HCT116 (cell line): ENCODE results near the gene PRSS33. TPM values are rescaled to one million over a fixed set of nuclear protein-coding genes. Genes with fewer than 3 reads are reported as not detected.

Experiments used
- ATAC-seq: fragments of 200-7000 bp; cut with Tn5 transposase; 2 replicates; pipeline ENCODE4 v1.9.1; 2020; ENCODE audit warnings: mild to moderate bottlenecking, moderate library complexity
- BruUV-seq: library from RNA; stranded (reverse); fragments of 400-500 nt; replicated peaks from 2 replicates; lab custom pipeline; 2021; lab: Mats Ljungman, UMichigan
- CTCF ChIA-PET: fragments of 300-600 bp; sonication (Branson Sonifier 250); formaldehyde crosslinking; loops from one replicate; lab custom pipeline; 2021; ENCODE audit warnings: antibody characterized with exemption; lab: Charles Lee
- POLR2A ChIA-PET: fragments of 300-600, 350-600 bp; sonication (Branson Sonifier 250); formaldehyde crosslinking; loops from one replicate; lab custom pipeline; 2021; ENCODE audit warnings: antibody characterized with exemption; lab: Charles Lee
- RAD21 ChIA-PET, 2 experiments: fragments of 300-600 bp; sonication (Branson Sonifier 250); formaldehyde crosslinking; loops; one replicate each; lab custom pipeline; 2023; ENCODE audit warnings: low total read pairs in 2 of 2; ENCODE audit not compliant: uncharacterized antibody in 2 of 2, unreplicated experiment in 2 of 2, low non-redundant PET in 1 of 2; lab: Charles Lee
- DNase-seq: peaks from one replicate; pipeline ENCODE4 v3.0.0-alpha.2; 2010; ENCODE audit warnings: low read depth, low spot score
- H2AFZ ChIP-seq: fragments of 200-600 bp; shearing (Covaris generic), sonication (generic); 2 replicates; pipeline ENCODE4 v1.6.1; 2017; ENCODE audit warnings: low read depth, mixed run types, mixed read lengths, antibody characterized with exemption, low read length; ENCODE audit not compliant: poor library complexity, severe bottlenecking
- H3K27ac ChIP-seq: 2 replicates; pipeline ENCODE4 v1.5.1; 2012; ENCODE audit warnings: low read depth, low read length
- H3K27me3 ChIP-seq: fragments of 200-600 bp; sonication (generic); 2 replicates; pipeline ENCODE4 v1.6.1; 2016; ENCODE audit warnings: mixed run types, low read length, mixed read lengths; ENCODE audit not compliant: insufficient read depth
- H3K36me3 ChIP-seq, 2 experiments: fragments of 200-500 bp in 1 of 2; fragments of 200-600 bp in 1 of 2; sonication (Bioruptor generic) in 1 of 2; sonication (generic) in 1 of 2; 2 replicates each; pipeline versions ENCODE4 v1.5.1 to v1.6.1; 2014 to 2016; ENCODE audit warnings: low read length in 2 of 2, inconsistent platforms in 1 of 2, mixed read lengths in 1 of 2, mixed run types in 1 of 2; ENCODE audit not compliant: insufficient read depth in 2 of 2, control insufficient read depth in 1 of 2
- H3K4me1 ChIP-seq, 2 experiments: fragments of 200-600 bp in 1 of 2; sonication (generic) in 1 of 2; 2 replicates each; pipeline versions ENCODE4 v1.5.1 to v1.6.1; 2012 to 2017; ENCODE audit warnings: low read length in 2 of 2, inconsistent platforms in 1 of 2, mild to moderate bottlenecking in 1 of 2, mixed read lengths in 1 of 2, mixed run types in 1 of 2, moderate library complexity in 1 of 2; ENCODE audit not compliant: insufficient read depth in 2 of 2, control insufficient read depth in 1 of 2
- H3K4me2 ChIP-seq: fragments of 200-600 bp; sonication (generic); 2 replicates; pipeline ENCODE4 v1.6.1; 2017; ENCODE audit warnings: mixed run types, low read length, mixed read lengths
- H3K4me3 ChIP-seq, 2 experiments: fragments of 200-600 bp in 1 of 2; sonication (generic) in 1 of 2; replicated peaks in 1 of 2; 2 replicates each; pipeline ENCODE4 v1.5.1; 2011 to 2016; ENCODE audit warnings: low read length in 2 of 2, control low read depth in 1 of 2, low read depth in 1 of 2, mild to moderate bottlenecking in 1 of 2, mixed read lengths in 1 of 2, mixed run types in 1 of 2
- H3K79me2 ChIP-seq: fragments of 200-600 bp; sonication (generic); 2 replicates; pipeline ENCODE4 v1.6.1; 2017; ENCODE audit warnings: mild to moderate bottlenecking, mixed run types, low read length, moderate library complexity, mixed read lengths; ENCODE audit not compliant: insufficient read depth
- H3K9ac ChIP-seq: fragments of 200-600 bp; sonication (generic); 2 replicates; pipeline ENCODE4 v1.6.1; 2016; ENCODE audit warnings: low read length, mixed read lengths
- H3K9me2 ChIP-seq: fragments of 200-600 bp; sonication (generic), shearing (Covaris generic); 2 replicates; pipeline ENCODE4 v1.6.1; 2017; ENCODE audit warnings: mixed run types, mild to moderate bottlenecking, moderate library complexity; ENCODE audit not compliant: insufficient read depth
- H3K9me3 ChIP-seq, 2 experiments: fragments of 200-500 bp in 1 of 2; fragments of 200-600 bp in 1 of 2; sonication (Bioruptor generic) in 1 of 2; sonication (generic) in 1 of 2; 2 replicates each; pipeline ENCODE4 v1.6.1; 2014 to 2017; ENCODE audit warnings: low read length in 2 of 2, mixed read lengths in 2 of 2, inconsistent platforms in 1 of 2, low read depth in 1 of 2, mild to moderate bottlenecking in 1 of 2, mixed run types in 1 of 2, moderate library complexity in 1 of 2; ENCODE audit not compliant: control insufficient read depth in 1 of 2, insufficient read depth in 1 of 2
- H4K20me1 ChIP-seq: fragments of 200-600 bp; sonication (generic), shearing (Covaris generic); 2 replicates; pipeline ENCODE4 v1.6.1; 2017; ENCODE audit warnings: mixed run types, mild to moderate bottlenecking, moderate library complexity; ENCODE audit not compliant: insufficient read depth
- ATF3 ChIP-seq: IDR thresholded peaks from 2 replicates; pipeline ENCODE4 v1.6.1; 2012
- CTCF ChIP-seq, 3 experiments: fragments of 200-600 bp in 1 of 3; sonication (generic) in 1 of 3; IDR thresholded peaks in 2 of 3; conservative IDR thresholded peaks in 1 of 3; 2 replicates each; pipeline ENCODE4 v1.5.1; 2012 to 2017; ENCODE audit warnings: low read depth in 2 of 3, low read length in 2 of 3, antibody characterized with exemption in 1 of 3, borderline replicate concordance in 1 of 3, control low read depth in 1 of 3, mild to moderate bottlenecking in 1 of 3, mixed read lengths in 1 of 3, mixed run types in 1 of 3, moderate library complexity in 1 of 3; ENCODE audit not compliant: insufficient read depth in 1 of 3
- EGR1 ChIP-seq: IDR thresholded peaks from 2 replicates; pipeline ENCODE4 v1.6.1; 2012; ENCODE audit warnings: low read depth
- ELF1 ChIP-seq: IDR thresholded peaks from 2 replicates; pipeline ENCODE4 v1.6.1; 2012; ENCODE audit warnings: low read depth, borderline replicate concordance
- EZH2 ChIP-seq: fragments of 200-600 bp; sonication (generic); IDR thresholded peaks from 2 replicates; pipeline ENCODE4 v1.6.1; 2017; ENCODE audit warnings: antibody characterized with exemption, mixed run types
- FOSL1 ChIP-seq: IDR thresholded peaks from 2 replicates; pipeline ENCODE4 v1.6.1; 2012; ENCODE audit warnings: low read depth
- JUND ChIP-seq: IDR thresholded peaks from 2 replicates; pipeline ENCODE4 v1.6.1; 2012
- POLR2A ChIP-seq: IDR thresholded peaks from 2 replicates; pipeline ENCODE4 v1.7.0; 2011; ENCODE audit warnings: borderline replicate concordance; ENCODE audit not compliant: insufficient read depth, insufficient read length; ENCODE audit errors: extremely low read depth
- POLR2AphosphoS5 ChIP-seq: IDR thresholded peaks from 2 replicates; pipeline ENCODE4 v1.6.1; 2011; ENCODE audit warnings: mild to moderate bottlenecking, low read depth, low read length, moderate library complexity
- RAD21 ChIP-seq: IDR thresholded peaks from 2 replicates; pipeline ENCODE4 v1.6.1; 2012; ENCODE audit warnings: low read depth, mild to moderate bottlenecking
- REST ChIP-seq: IDR thresholded peaks from 2 replicates; pipeline ENCODE4 v1.6.1; 2012; ENCODE audit warnings: low read depth
- SP1 ChIP-seq: IDR thresholded peaks from 2 replicates; pipeline ENCODE4 v1.6.1; 2012; ENCODE audit warnings: low read depth
- ZFX ChIP-seq: fragments of 450-650 bp; IDR thresholded peaks from 2 replicates; pipeline ENCODE4 v1.6.1; 2017
- ZNF274 ChIP-seq: fragments of 200-500 bp; sonication (Bioruptor generic); IDR thresholded peaks from 2 replicates; pipeline ENCODE4 v1.6.1; 2014; ENCODE audit warnings: mild to moderate bottlenecking, low read depth, low read length, inconsistent platforms
- intact Hi-C: fragments of 100-400 bp; cut with micrococcal nuclease; formaldehyde crosslinking; loops from 2 replicates; pipeline ENCODE4 v1.10.0; 2022
- total RNA-seq: library from RNA; stranded (reverse); gene quantifications from one replicate; pipeline ENCODE4 v1.2.1, GENCODE V29; 2021; ENCODE audit not compliant: unreplicated experiment

Gene PRSS33
- total RNA-seq, 1 experiment from 2014 or later, result not detected

GRCh38 chr16:2811703-2812471 is 24.5 kb upstream of the PRSS33 start:
- no peaks in the 10 kb centered on the region for H3K36me3 ChIP-seq
- H3K79me2 ChIP-seq, result no peaks in the 10 kb centered on the region
- H3K4me2 ChIP-seq, result no peak overlapping the region
- ATAC-seq (peak; percentile 63), DNase-seq (no peak)
- intact Hi-C loops, result no loop called here
- no peak overlapping the region for H2AFZ ChIP-seq
- no peaks in the 10 kb centered on the region for H3K9me3 ChIP-seq
- no peaks in the 10 kb centered on the region for H4K20me1 ChIP-seq
- no peaks in the 10 kb centered on the region for H3K9me2 ChIP-seq
- no peak overlapping the region for H3K9ac ChIP-seq
- no peak overlapping the region; the same call in 1 of the 2 replicates for H3K27ac ChIP-seq
- TF ChIP-seq EZH2 (no peak), ZNF274 (no peak), ZFX (no peak), ATF3 (no peak)
- no peak overlapping the region for H3K4me3 ChIP-seq
- H3K4me1 ChIP-seq, result peaks cover 3 to 7% of the 10 kb centered on the region in 2 experiments; a peak in 1 of 4 replicates
- BruUV-seq, result no TSS peak
- RAD21 ChIA-PET, result no interaction called here
- no peaks in the 10 kb centered on the region for H3K27me3 ChIP-seq
- POLR2A ChIA-PET, result no interaction called here
- CTCF ChIA-PET, result no interaction called here

GRCh38 chr16:2810651-2811050 is 23.3 kb upstream of the PRSS33 start:
- ChIA-PET RAD21 (no interaction called here), CTCF (no interaction called here), POLR2A (no interaction called here)
- no TSS peak for BruUV-seq
- ATAC-seq (no peak), DNase-seq (no peak)
- H3K4me2 ChIP-seq, result no peak overlapping the region
- H3K9me2 ChIP-seq, result no peaks in the 10 kb centered on the region
- intact Hi-C loops, result no loop called here
- H3K36me3 ChIP-seq, result no peaks in the 10 kb centered on the region
- H3K79me2 ChIP-seq, result no peaks in the 10 kb centered on the region
- H3K27me3 ChIP-seq, result no peaks in the 10 kb centered on the region
- no peak overlapping the region for H3K4me3 ChIP-seq
- no peaks in the 10 kb centered on the region for H4K20me1 ChIP-seq
- no peak overlapping the region for H2AFZ ChIP-seq
- peaks cover 0 to 2% of the 10 kb centered on the region in 2 experiments; a peak in 1 of 4 replicates for H3K9me3 ChIP-seq
- no peak overlapping the region for H3K27ac ChIP-seq
- peaks cover 3 to 7% of the 10 kb centered on the region in 2 experiments; a peak in 1 of 4 replicates for H3K4me1 ChIP-seq
- H3K9ac ChIP-seq, result no peak overlapping the region
- TF ChIP-seq POLR2A (no peak), JUND (no peak), REST (no peak), ZNF274 (no peak), EGR1 (no peak), SP1 (no peak), EZH2 (no peak), FOSL1 (no peak), RAD21 (no peak), CTCF (IDR thresholded peaks at IDR 0.05 in 2 of 3, conservative IDR thresholded peaks at IDR 0.05 in 1 of 3; ENCODE audit: borderline replicate concordance in 1 of 3, insufficient read depth in 1 of 3, low read depth in 2 of 3, low read length in 2 of 3) (no peak), ATF3 (no peak), ELF1 (no peak), POLR2AphosphoS5 (no peak)
